Neural cell (in vitro differentiated cells): ENCODE results near the gene ZFP42. TPM values are rescaled to one million over a fixed set of nuclear protein-coding genes. Genes with fewer than 3 reads are reported as not detected.

Experiments used
- H2AFZ ChIP-seq: fragments of 200-600, 300-800 bp; sonication (generic), shearing (Covaris generic); 2 replicates; pipeline ENCODE4 v1.6.0; 2014; ENCODE audit warnings: low read depth, mild to moderate bottlenecking, antibody characterized with exemption, low read length, moderate library complexity
- H3F3A ChIP-seq: fragments of 200-600 bp; shearing (Covaris generic); 2 replicates; pipeline ENCODE4 v1.6.1; 2016; ENCODE audit warnings: mild to moderate bottlenecking, moderate library complexity, mixed read lengths, antibody characterized with exemption, low read length; ENCODE audit not compliant: insufficient read depth, poor library complexity, severe bottlenecking
- H3K27ac ChIP-seq: fragments of 200-600, 300-800 bp; sonication (generic), shearing (Covaris generic); 2 replicates; pipeline ENCODE4 v1.5.1; 2014; ENCODE audit warnings: mild to moderate bottlenecking, low read length, moderate library complexity
- H3K27me3 ChIP-seq: fragments of 300-800, 200-600 bp; sonication (generic), shearing (Covaris generic); 2 replicates; pipeline ENCODE4 v1.6.0; 2014; ENCODE audit warnings: mild to moderate bottlenecking, low read depth, low read length, moderate library complexity; ENCODE audit not compliant: insufficient read depth
- H3K36me3 ChIP-seq: fragments of 300-800, 200-600 bp; sonication (generic), shearing (Covaris generic); 2 replicates; pipeline ENCODE4 v1.5.1; 2014; ENCODE audit warnings: mild to moderate bottlenecking, antibody characterized with exemption, low read length, moderate library complexity; ENCODE audit not compliant: insufficient read depth
- H3K4me2 ChIP-seq: fragments of 300-800, 200-600 bp; sonication (generic), shearing (Covaris generic); 2 replicates; pipeline ENCODE4 v1.6.0; 2014; ENCODE audit warnings: mild to moderate bottlenecking, low read length
- H3K4me3 ChIP-seq: fragments of 300-800, 200-600 bp; sonication (generic), shearing (Covaris generic); 2 replicates; pipeline ENCODE4 v1.5.1; 2014; ENCODE audit warnings: mild to moderate bottlenecking, low read length, moderate library complexity
- H3K79me2 ChIP-seq: fragments of 200-600 bp; shearing (Covaris generic); replicated peaks from 2 replicates; pipeline ENCODE4 v1.6.0; 2014; ENCODE audit warnings: mild to moderate bottlenecking, low read length, moderate library complexity; ENCODE audit not compliant: insufficient read depth
- H3K9ac ChIP-seq: fragments of 300-800, 200-600 bp; sonication (generic), shearing (Covaris generic); 2 replicates; pipeline ENCODE4 v1.6.1; 2016; ENCODE audit warnings: mild to moderate bottlenecking, low read length, mixed read lengths
- H3K9me2 ChIP-seq: fragments of 200-600 bp; shearing (Covaris generic); 2 replicates; pipeline ENCODE4 v1.6.1; 2016; ENCODE audit warnings: mild to moderate bottlenecking, low read length, mixed read lengths; ENCODE audit not compliant: insufficient read depth
- H3K9me3 ChIP-seq: fragments of 200-600, 300-800 bp; sonication (generic), shearing (Covaris generic); 2 replicates; pipeline ENCODE4 v1.6.1; 2016; ENCODE audit warnings: mild to moderate bottlenecking, mixed run types, low read length, moderate library complexity, mixed read lengths
- H4K20me1 ChIP-seq: fragments of 200-600 bp; shearing (Covaris generic); 2 replicates; pipeline ENCODE4 v1.6.1; 2016; ENCODE audit warnings: mild to moderate bottlenecking, mixed run types; ENCODE audit not compliant: insufficient read depth
- EP300 ChIP-seq: fragments of 450-650 bp; conservative IDR thresholded peaks from 2 replicates; pipeline ENCODE4 v1.6.1; 2014; ENCODE audit warnings: antibody characterized with exemption, mild to moderate bottlenecking, moderate library complexity; ENCODE audit not compliant: poor library complexity, severe bottlenecking
- EZH2 ChIP-seq: fragments of 200-600, 300-800 bp; shearing (Covaris generic), sonication (generic); IDR thresholded peaks from 2 replicates; pipeline ENCODE4 v1.6.1; 2014; ENCODE audit warnings: antibody characterized with exemption, low read length, borderline replicate concordance, mild to moderate bottlenecking; ENCODE audit not compliant: insufficient read depth, poor library complexity, severe bottlenecking
- MXI1 ChIP-seq: fragments of 450-650 bp; conservative IDR thresholded peaks from 2 replicates; pipeline ENCODE4 v1.6.1; 2014; ENCODE audit warnings: antibody characterized with exemption, mild to moderate bottlenecking; ENCODE audit not compliant: poor library complexity, severe bottlenecking
- POLR2AphosphoS5 ChIP-seq: IDR thresholded peaks from 2 replicates; pipeline ENCODE4 v1.6.1; 2012
- RAD21 ChIP-seq: fragments of 450-650 bp; conservative IDR thresholded peaks from 2 replicates; pipeline ENCODE4 v1.6.1; 2014; ENCODE audit warnings: antibody characterized with exemption, mild to moderate bottlenecking, moderate library complexity
- SMC3 ChIP-seq: fragments of 450-650 bp; conservative IDR thresholded peaks from 2 replicates; pipeline ENCODE4 v1.6.1; 2014; ENCODE audit warnings: antibody characterized with exemption, mild to moderate bottlenecking, moderate library complexity; ENCODE audit not compliant: poor library complexity
- TAF1 ChIP-seq: IDR thresholded peaks from 2 replicates; pipeline ENCODE4 v1.6.1; 2012; ENCODE audit warnings: low read depth
- polyA plus RNA-seq: library from polyadenylated mRNA; depleted of rRNA; stranded (reverse); fragments of >200 nt; gene quantifications from 2 replicates; pipeline ENCODE4 v1.2.3, GENCODE V29; 2014
- TF ChIP-seq, protein P1 (sequence below): IDR thresholded peaks from 2 replicates; pipeline ENCODE4 v1.6.1; 2012; ENCODE audit warnings: borderline replicate concordance
- TF ChIP-seq, protein P2 (sequence below): fragments of 450-650 bp; IDR thresholded peaks from 2 replicates; pipeline ENCODE4 v1.5.1; 2014; ENCODE audit warnings: antibody characterized with exemption, mild to moderate bottlenecking, moderate library complexity; ENCODE audit not compliant: poor library complexity, severe bottlenecking

ZFP42 gene
- polyA plus RNA-seq, 1 donor from 2014 or later, result not detected

DNA sequence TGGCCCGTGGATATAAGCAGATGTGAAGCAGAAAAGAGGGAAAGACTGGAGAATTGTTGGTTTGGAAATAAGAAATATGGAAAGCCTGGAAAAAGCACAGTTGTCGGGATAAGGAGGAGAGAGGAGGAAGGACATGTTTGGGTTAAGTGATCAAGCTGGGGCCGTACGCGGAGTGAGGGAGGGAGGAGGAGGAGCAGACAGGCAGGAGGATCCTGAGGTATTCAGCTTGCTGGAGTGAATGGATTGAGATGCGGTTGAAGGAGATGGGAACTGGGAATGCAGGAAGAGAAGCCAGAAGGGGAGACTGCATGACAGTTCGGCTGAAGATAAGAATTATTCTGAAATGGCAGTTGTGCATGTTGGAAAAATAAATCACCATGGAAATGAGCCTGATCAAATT is 21.2 kb downstream of the ZFP42 start:
- H4K20me1 ChIP-seq, result no peaks in the 10 kb centered on the region
- TF ChIP-seq POLR2AphosphoS5 (no peak), TAF1 (no peak), RAD21 (no peak), SMC3 (no peak), MXI1 (no peak), EZH2 (no peak), EP300 (no peak)
- TF ChIP-seq, protein P1, sequence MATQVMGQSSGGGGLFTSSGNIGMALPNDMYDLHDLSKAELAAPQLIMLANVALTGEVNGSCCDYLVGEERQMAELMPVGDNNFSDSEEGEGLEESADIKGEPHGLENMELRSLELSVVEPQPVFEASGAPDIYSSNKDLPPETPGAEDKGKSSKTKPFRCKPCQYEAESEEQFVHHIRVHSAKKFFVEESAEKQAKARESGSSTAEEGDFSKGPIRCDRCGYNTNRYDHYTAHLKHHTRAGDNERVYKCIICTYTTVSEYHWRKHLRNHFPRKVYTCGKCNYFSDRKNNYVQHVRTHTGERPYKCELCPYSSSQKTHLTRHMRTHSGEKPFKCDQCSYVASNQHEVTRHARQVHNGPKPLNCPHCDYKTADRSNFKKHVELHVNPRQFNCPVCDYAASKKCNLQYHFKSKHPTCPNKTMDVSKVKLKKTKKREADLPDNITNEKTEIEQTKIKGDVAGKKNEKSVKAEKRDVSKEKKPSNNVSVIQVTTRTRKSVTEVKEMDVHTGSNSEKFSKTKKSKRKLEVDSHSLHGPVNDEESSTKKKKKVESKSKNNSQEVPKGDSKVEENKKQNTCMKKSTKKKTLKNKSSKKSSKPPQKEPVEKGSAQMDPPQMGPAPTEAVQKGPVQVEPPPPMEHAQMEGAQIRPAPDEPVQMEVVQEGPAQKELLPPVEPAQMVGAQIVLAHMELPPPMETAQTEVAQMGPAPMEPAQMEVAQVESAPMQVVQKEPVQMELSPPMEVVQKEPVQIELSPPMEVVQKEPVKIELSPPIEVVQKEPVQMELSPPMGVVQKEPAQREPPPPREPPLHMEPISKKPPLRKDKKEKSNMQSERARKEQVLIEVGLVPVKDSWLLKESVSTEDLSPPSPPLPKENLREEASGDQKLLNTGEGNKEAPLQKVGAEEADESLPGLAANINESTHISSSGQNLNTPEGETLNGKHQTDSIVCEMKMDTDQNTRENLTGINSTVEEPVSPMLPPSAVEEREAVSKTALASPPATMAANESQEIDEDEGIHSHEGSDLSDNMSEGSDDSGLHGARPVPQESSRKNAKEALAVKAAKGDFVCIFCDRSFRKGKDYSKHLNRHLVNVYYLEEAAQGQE, result no peak
- TF ChIP-seq, protein P2, sequence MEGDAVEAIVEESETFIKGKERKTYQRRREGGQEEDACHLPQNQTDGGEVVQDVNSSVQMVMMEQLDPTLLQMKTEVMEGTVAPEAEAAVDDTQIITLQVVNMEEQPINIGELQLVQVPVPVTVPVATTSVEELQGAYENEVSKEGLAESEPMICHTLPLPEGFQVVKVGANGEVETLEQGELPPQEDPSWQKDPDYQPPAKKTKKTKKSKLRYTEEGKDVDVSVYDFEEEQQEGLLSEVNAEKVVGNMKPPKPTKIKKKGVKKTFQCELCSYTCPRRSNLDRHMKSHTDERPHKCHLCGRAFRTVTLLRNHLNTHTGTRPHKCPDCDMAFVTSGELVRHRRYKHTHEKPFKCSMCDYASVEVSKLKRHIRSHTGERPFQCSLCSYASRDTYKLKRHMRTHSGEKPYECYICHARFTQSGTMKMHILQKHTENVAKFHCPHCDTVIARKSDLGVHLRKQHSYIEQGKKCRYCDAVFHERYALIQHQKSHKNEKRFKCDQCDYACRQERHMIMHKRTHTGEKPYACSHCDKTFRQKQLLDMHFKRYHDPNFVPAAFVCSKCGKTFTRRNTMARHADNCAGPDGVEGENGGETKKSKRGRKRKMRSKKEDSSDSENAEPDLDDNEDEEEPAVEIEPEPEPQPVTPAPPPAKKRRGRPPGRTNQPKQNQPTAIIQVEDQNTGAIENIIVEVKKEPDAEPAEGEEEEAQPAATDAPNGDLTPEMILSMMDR, result no peak
- H3K4me2 ChIP-seq, result no peak overlapping the region
- no peak overlapping the region for H3K9ac ChIP-seq
- no peaks in the 10 kb centered on the region for H3K9me2 ChIP-seq
- H3K27me3 ChIP-seq, result no peaks in the 10 kb centered on the region
- H3K79me2 ChIP-seq, result no peaks in the 10 kb centered on the region
- H3K36me3 ChIP-seq, result no peaks in the 10 kb centered on the region
- no peak overlapping the region for H3K27ac ChIP-seq
- H2AFZ ChIP-seq, result no peak overlapping the region
- H3K4me3 ChIP-seq, result no peak overlapping the region
- no peaks in the 10 kb centered on the region for H3K9me3 ChIP-seq
- no peaks in the 10 kb centered on the region for H3F3A ChIP-seq

DNA sequence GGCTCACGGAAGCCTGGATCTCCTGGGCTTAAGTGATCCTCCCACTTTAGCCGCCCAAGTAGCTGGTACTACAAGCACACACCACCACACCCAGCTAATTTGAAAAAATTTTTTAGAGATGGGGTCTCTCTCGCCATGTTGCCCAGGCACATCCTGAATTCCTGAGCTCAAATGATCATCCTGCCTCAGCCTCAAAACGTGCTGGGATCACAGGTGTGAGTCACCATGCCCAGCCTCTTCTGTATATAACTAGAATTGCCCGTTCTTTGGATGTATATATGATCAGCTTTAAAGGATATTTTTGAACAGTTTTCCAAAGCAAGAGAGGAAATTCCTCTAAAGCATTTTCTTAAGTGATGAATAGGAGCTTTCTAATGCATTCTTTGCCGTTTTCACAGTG is 22.7 kb downstream of the ZFP42 start:
- Histone ChIP-seq H3K36me3 (no peaks in the 10 kb centered on the region), H3K27me3 (no peaks in the 10 kb centered on the region), H3K9me3 (no peaks in the 10 kb centered on the region), H3K9me2 (no peaks in the 10 kb centered on the region), H2AFZ (no peak overlapping the region), H3K4me3 (no peak overlapping the region), H3K27ac (no peak overlapping the region), H4K20me1 (no peaks in the 10 kb centered on the region), H3F3A (no peaks in the 10 kb centered on the region), H3K4me2 (no peak overlapping the region), H3K79me2 (no peaks in the 10 kb centered on the region), H3K9ac (no peak overlapping the region)
- no peak for TF ChIP-seq EZH2
- no peak for TF ChIP-seq EP300
- no peak for TF ChIP-seq SMC3
- no peak for TF ChIP-seq RAD21
- TF ChIP-seq POLR2AphosphoS5, result no peak
- TF ChIP-seq, protein P2, result no peak
- TF ChIP-seq MXI1, result no peak
- TF ChIP-seq, protein P1, result no peak
- TF ChIP-seq TAF1, result no peak
